NCI-H187 treated with DMSO at 0.1 percent for 48 hours (cell line): Measurements from ENCODE around the gene PPP1R9B.

Experiments
- DNase-seq: peaks from one replicate; lab custom pipeline; 2025; lab: John Stamatoyannopoulos, UW

PPP1R9B gene

GRCh38 chr17:50173335-50173941 is 23.0 kb upstream of the PPP1R9B start:
- DNase-seq, result no peak

- DNase-seq, result no peak
Observed at GRCh38 chr17:50172936-50173334, 22.5 kb upstream of the PPP1R9B start.

- DNase-seq, result no peak
Observed at GRCh38 chr17:50172130-50172529, 21.7 kb upstream of the PPP1R9B start.

- no peak for DNase-seq
Observed at GRCh38 chr17:50171371-50172071, 21.0 kb upstream of the PPP1R9B start.

- no peak for DNase-seq
Observed at GRCh38 chr17:50170662-50171370, 20.3 kb upstream of the PPP1R9B start.

- DNase-seq, result no peak
Observed at GRCh38 chr17:50169881-50170459, 19.5 kb upstream of the PPP1R9B start.

GRCh38 chr17:50169121-50169764 is 18.8 kb upstream of the PPP1R9B start:
- DNase-seq, result no peak

- DNase-seq, result no peak
Observed at GRCh38 chr17:50168319-50168718, 17.8 kb upstream of the PPP1R9B start.

- DNase-seq, result no peak
Observed at GRCh38 chr17:50167371-50167770, 16.9 kb upstream of the PPP1R9B start.

GRCh38 chr17:50166518-50167181 is 16.2 kb upstream of the PPP1R9B start:
- no peak for DNase-seq

GRCh38 chr17:50165867-50166517 is 15.5 kb upstream of the PPP1R9B start, which contains the start of gene SGCA:
Gene SGCA (plus strand): TSS chr17:50166005. CDS start chr17:50166041, 36 bp downstream.
- no peak for DNase-seq

- no peak for DNase-seq
Observed at GRCh38 chr17:50165466-50165865, 15.0 kb upstream of the PPP1R9B start.

GRCh38 chr17:50165066-50165465 is 14.6 kb upstream of the PPP1R9B start:
- DNase-seq, result no peak

GRCh38 chr17:50164697-50164988 is 14.2 kb upstream of the PPP1R9B start:
- DNase-seq, result no peak

- DNase-seq, result no peak
Observed at GRCh38 chr17:50163843-50164696, 13.6 kb upstream of the PPP1R9B start.

- DNase-seq, result no peak
Observed at GRCh38 chr17:50162466-50163254, 12.2 kb upstream of the PPP1R9B start.

- no peak for DNase-seq
Observed at GRCh38 chr17:50161911-50162288, 11.4 kb upstream of the PPP1R9B start.

- peak; percentile 60 for DNase-seq
Observed at GRCh38 chr17:50161023-50161910, 10.8 kb upstream of the PPP1R9B start.

- no peak for DNase-seq
Observed at GRCh38 chr17:50157891-50158290, 7.4 kb upstream of the PPP1R9B start.
